HL-60/S4 treated with phorbol 12-myristate 13-acetate at 8.2 ng/mL for 4 days and 3 days (cell line): ENCODE measurements around the gene GCN1.

Experiments used
- in situ Hi-C: fragments of 300-500 bp; cut with MboI; formaldehyde crosslinking; loops from 2 replicates; pipeline ENCODE4 v1.15.0; 2022; ENCODE audit warnings: low sequenced_read_pairs

Gene GCN1

DNA sequence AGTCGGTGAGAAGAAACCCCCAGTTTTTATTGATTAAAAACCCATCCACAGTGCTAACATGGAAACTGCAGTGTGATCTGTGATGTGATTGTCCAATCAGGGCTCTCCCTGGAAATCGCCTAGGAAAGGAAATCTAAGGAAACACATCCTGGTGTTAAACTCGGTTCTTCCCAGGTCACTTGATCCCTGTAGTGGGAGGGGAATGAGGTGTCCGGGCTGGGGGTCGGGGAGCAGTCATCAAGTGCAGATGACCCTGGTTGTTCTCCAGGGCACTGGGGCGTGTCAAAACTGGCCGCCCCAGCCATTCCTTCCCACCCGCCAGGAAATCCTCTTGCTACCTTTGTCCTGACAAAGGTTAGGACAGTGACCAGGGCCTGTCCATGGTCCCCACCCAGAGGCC lies 98.8 kb downstream of the GCN1 start:
- in situ Hi-C loops = no loop called here

DNA sequence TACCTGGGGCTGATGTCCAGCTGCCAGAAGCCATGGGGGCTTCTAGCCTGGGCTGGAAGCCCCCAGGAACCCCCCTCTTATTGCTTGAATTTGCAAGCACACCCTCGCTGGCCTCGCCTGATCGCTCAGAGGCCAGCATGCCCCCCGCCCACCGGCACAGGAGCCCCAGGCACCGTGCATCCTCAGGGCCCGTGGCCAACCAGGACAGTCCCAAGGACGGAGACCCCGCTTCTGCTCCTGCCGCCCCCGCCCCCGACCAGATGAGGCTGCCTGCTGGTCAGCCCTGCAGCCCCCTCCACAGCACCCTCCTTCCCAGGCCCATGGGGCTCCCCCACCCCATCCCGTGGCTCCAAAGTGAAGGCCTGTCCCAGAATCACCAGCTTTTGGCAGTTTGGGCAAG lies 99.2 kb downstream of the GCN1 start:
- in situ Hi-C loops = no loop called here

DNA sequence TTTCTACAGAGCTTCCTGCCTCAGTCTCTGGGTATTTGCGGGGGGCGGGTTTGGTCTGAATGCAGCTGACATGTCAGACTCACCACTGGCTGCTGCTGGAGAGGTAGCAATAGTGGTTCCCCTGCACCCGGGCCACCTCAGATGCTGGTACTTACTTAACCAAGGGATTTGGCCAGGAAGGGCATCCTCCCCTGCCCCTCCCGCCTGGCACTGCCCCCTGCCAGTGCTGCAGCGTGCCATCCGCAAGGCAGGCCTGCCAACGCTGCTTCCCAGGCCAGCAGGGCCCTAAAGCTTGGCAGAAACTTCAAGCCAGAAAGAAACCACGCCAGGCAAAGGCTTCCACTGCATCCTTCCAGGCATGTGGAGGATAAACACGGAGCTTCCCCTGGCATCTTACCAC lies 100.0 kb downstream of the GCN1 start:
- in situ Hi-C loops = no loop called here

DNA sequence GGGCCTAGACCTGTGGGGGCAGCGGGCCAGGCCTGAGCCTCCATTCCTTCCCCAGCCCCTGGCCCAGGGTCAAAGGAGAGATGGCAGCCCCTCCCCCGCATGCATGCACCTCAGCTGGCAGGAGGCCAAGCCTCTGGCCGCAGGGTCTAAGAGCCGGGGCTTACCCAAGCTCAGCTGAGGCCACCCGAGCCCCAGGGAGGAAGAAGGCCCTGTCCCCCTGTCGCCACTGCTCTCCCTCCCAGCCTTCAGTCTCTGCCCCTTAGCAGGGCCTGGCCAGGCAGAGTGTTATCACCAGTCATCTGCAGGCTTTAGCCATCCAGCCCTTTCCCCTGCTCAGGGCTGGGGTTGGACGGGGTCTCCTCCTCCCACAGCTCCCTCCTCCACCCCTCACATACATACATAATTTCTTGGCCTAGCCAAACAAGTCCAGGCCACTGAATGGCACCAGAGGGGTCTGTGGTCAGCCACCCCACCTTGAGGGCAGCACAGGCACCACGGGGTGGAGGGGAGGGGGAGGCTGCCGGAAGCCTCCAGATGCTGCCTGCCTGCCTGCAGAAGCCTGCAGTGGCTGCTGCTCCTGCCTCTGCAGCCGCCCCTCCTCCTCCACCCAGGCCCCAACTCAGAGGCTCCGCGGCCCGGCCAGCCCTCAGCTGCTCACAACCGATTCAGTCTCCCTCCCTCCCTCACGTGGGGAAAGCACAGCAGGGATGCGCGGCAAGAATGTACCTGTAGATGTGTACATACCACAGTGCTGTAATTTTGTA lies 100.7 kb downstream of the GCN1 start:
- in situ Hi-C loops = no loop called here

DNA sequence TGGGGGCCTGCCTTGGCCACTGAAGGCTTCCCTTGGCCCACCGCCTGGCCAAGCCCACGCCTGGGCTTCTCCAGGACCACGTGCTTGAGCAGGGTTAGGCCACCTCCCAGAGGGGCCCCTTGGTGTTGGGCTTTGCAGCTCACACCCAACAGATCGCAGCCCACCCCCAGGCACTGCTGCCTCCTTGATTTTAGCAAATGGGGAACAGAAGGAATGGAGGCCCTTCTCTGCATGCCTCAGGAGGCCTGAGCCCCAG lies 101.3 kb downstream of the GCN1 start:
- in situ Hi-C loops = no loop called here

DNA sequence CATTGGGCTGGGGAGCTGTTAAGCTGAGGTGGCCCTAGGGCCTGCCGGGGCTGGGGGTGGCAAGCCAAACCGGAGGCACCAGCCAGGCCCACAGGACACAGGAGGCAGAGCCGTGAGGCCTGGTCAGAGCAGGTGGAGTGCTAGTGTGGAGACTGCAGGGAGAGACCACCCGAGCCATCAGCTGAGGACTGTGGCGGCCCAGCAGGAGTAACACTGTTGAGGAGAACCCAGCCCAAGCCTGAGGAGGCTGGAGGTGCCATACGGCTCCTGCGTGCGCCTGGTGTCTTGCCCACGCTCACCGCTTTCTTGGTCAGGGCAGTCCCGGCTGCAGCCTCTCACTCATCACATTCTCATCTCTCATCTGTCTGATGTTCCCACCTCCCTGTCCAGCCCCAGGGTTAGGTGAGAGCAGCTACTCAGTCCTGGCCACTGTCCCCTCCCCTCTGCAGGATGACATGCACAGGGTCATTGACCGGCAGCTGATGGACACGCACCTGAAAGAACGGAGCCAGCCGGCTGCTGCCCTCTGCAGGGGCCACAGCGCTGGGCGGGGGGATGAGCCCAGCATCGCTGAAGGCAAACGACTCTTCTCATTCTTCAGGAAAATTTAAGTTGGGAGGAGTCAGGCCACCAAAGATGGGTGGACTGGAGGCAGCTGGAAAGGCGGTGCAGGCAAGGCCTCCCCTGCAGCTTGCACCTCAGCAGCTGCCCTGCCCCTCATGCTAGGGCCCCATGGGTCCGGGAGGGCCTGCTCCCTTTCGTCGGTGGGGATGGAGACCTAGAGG lies 101.8 kb downstream of the GCN1 start:
- in situ Hi-C loops = no loop called here

DNA sequence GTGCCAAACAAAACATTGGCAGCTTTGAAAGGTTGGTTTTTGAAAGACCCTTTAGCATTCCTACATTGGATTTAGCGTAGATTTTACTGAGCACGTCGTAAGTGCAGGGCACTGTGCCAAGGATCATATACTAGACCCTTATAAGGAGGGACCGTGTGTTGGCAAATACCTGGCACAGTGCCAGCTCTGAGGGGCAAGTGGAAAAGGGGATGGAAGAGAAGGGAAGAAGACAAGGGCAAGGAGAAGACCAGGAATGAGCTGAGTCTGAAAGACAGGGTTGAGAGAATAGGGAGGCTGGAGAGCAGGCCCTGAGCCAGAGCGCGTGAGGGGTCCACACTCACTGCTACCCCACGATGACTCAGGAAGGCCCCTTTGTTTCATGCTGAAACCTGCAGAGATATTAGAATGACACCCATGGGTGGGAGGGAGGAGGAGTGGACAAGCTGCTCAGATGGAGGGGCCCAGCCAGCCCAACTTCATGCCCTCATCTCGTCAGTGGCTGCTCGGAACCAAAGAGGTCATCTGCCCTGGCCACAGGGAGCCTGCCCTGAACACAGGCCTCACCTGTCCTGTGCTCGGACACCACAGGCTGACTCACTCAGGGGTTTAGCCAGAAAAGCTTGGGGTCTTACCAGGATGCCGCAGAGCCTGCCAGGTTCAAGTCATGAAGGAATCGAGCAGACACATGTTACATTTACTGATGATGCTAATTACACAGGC lies 103.0 kb downstream of the GCN1 start:
- in situ Hi-C loops = no loop called here

DNA sequence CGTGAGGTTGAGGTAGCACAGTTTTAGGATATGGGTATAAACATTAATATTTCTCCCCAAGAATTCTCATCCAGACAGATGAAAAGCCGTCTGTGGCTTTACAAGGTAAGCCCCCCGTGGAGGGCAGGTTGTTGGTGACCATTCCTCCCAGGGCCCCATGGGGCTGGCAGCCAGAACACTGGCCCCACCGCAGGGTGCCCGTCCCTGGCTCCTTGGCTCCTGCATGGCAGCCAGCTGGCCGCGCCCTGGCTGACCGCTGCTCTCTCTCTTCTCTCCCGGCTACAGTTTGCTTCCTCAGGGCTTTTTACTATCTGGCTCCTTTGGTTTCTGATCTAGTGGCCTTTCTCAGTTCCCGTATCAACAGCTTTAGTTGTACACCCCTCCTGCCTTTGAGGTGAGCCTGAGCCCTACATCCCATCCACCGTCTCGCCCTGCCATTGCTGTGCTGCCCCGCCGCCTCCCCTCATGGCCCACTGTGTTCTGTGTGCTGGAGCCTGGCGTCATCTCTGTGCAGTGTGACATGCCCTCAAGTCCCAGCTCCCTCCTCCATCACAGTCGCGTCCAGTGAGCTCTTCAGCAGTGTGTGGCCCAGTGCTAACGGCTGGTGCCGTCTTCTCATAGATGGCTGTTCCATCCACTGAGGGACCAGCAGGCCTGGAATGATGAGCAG lies 103.8 kb downstream of the GCN1 start:
- in situ Hi-C loops = no loop called here

DNA sequence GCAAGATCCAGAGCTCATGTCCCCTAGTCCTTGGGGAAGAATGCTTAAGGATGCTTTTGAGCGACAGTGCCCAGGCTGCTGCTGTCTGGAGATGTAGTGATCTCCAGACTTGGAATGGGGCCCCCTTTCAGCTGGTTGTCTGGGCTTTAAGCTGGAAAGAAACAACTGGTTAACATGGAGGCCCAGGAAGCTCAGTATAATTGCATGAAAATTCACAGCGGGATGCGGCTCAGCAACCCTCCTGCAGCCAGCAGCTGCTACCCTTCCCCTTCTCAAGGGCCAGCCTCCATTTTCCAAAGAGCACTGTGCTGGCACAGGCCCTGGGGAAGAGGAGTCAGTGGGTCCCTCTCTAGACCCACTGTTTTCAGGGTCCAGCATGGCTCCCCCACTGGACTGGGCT lies 104.3 kb downstream of the GCN1 start:
- in situ Hi-C loops = no loop called here

DNA sequence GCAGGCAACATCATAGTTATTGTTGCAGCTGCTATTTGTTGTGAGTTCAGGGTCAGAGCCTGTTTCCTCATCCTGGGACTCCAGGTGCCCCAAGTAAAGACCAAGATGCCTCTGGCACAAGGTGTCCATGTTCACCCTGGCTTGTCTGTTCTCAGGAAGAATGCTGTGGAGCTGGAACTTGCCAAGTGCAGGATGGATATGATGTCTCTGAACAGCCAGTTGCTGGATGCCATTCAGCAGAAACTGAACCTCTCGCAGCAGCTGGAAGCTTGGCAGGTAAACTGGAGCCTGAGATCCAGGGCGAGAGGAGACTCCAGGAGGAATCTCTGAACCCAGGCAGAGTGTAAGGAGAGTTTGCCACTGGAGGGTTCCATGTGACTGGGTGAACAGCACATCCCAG lies 104.7 kb downstream of the GCN1 start:
- in situ Hi-C loops = no loop called here

DNA sequence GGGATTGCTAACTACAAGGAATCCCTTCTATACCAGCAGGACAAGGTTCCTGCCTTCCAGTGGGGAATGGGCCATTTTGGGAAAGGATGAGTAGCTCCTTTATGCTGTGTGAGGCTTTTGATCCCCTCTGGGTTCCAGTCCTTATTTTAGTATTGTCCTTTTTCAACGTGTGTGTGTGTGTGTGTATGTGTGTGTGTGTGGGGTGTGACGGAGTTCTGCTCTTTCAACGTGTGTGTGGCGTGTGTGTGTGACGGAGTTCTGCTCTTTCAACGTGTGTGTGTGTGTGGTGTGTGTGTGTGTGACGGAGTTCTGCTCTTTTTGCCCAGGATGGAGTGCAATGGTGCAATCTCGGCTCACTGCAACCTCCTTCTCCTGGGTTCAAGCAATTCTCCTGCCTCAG lies 105.4 kb downstream of the GCN1 start:
- in situ Hi-C loops = no loop called here

DNA sequence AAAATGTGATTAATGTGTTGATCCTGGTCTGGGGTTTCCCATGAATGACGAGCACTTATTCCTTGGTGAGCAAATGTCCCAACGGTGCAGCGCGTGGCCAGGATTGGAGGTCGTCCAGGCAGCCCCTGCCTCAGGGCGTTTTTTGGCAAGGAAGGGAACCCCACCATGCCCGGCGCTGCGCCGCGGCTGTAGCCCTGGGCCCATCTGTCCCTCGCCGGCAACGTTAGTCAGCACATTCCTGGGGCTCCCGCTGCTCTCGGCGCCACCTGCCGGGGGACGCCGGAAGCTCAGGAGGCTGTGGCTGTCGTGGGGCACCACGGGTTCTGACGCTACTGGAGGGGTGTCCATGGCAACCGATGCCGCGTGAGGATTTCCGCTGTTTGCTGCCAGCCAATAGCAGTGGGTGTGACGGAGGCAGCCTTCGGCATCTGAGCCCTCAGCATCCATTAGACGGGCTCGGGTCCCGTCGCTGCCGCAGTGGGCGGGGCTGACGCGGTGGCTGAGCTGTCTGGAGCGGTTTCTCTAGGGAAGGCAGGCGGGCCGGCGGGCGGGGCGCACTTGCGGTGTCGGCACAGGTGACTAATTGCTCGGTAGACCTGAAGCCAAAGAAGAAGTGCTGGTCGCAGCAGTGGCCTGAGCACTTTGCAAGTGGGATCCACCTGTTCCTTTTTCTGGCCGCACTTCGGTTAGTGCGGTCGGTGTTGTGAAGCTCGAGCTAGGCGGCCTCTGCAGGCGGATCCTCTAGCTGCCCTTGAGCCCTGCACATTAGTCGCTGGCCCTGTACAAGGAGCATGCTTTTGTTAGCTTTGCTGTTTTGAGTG lies 107.5 kb downstream of the GCN1 start:
- in situ Hi-C loops = no loop called here

DNA sequence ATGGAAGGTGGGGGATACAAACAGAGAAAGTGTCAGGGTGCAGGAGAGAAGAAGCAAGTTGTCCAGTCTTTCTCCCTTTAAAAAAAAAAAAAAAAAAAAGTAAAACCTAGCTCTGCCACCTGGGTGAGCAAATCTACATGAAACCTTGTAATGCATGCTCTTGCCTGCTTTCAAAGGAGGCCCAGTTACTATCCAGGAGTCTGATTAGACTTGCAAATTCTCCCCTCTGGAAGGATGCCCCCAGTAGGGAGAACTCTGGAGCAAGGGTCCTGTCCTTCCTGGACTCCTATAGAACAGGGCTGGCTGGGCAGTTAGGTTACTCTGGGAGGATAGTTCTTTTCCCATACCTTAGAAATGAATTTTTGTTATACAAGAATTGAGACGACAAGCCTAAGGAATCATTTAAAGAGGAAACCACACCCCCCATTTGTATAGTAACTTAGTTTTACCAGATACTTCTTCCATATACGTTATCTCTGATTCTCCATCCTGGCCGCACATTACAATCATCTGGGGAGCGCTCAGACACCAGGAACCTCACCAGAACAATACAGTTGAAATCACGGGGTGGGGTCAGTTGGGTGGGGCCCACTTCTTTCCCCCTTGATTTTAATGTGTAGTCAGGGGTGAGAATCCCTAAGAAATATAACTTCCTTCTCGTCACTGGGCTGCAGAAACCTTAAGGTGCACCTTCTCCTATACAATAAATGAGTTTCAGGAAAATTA lies 108.4 kb downstream of the GCN1 start:
- in situ Hi-C loops = no loop called here

DNA sequence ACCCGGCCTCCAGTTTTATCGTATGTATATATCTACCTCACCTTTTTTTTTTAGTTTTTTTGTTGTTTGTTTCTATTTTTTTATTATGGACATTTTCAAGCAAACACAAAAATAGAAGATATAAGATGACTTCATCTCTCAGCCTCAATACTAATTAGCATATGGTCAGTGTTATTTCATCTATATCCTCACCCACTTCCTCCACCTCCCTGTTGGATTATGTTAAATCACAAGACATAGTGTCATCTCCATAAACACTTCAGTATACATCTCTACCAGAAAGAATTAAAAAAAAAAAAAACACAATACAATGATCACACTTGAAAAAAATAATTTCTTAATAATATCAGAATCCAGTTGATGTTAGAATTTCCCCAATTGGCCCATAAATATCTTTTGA lies 112.9 kb downstream of the GCN1 start:
- in situ Hi-C loops = no loop called here

DNA sequence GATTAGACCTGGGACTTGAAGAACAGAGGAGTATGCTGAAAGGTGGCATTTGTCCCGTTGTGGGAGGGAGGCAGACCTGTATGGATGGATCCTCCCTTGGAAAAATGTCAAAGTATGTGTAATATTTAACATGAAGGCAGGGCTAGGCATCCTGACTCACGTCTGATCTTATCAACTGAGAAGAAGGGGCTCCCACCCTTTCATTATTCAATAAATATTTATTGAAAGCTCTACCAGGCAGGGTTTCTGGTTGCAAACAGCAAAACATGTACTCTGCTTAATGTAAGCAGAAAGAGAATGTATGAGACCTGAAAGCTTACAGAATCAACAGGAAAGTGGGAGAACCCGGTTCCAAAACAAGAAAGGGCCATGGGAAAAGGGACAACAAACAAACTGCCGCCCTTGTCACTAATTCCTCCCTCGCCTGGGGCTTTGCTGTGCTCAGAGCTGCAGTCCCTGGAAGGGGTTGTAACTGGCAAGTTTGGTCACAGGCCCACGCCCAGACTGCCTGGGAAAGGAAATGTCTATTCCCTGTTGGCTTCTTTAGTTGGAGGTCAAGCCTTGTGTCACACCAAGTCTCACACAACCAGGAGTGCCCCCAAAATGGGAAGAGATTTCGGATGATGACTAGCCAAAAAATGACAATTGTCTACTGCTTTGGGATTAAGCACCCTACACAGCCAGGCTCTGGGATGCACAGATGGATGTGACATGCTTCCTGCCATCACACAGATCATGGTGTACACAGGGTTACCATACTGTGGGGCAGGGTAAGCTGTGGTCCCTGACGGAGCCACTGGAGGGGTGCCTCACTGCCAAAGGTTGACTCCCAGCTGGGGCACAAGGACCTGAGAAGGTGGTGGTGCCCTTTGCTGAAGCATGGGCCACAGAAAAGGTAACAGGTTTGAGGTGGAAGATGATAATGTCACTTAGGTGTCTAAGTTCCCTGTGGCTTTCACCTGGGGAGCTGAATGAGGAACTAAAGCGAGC lies 114.8 kb downstream of the GCN1 start:
- in situ Hi-C loops = no loop called here

DNA sequence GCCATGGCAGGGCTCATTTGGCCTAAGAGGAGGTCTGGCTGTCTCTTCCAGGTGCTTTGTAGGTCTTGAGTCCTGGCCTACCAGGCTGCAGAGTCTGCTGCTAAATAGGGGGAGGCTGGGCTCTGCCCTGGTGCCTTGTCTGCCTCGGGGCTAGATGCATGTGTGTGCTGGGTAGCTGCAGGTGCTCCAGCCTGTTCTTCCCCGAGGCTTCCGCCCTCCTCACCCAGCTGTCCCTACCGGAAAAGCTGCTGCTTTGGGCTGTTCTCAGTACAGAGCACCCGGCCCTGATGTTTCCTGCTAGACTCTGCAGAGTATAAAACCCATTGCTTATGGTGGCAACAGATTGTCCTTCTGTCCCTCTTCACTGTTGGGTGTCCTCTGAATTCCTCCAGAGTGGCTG lies 115.6 kb downstream of the GCN1 start:
- in situ Hi-C loops = no loop called here

DNA sequence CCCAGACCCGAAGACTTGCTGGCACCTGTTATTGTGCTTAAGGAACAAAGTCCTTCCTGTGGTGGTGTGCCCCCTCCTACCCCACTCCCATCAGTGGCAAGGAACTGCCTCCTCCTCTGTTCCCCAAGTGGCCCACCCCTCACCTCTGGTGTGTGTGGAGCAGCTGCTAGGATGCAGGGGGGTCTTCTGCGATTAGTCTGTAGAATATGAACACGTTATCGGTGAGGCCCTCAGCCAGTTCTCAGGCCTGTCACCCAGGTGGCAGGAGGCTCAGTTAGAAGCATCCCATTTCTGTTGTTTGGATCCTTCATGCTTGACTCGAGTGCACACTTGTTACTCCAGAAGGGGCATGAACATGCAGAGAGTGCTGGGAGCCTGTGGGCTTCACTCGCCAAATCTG lies 117.3 kb downstream of the GCN1 start:
- in situ Hi-C loops = no loop called here
